Stimulated activated CD8-positive, alpha-beta memory T cell treated with anti-CD3 and anti-CD28 coated beads, Interleukin-15, amount 100 ng/mL, for 1 hour (primary cell): ENCODE measurements around the gene TMEM154.
"Not testable (repeated sequence)": the region's sequence is repeated elsewhere in the genome, so short reads cannot be mapped to it uniquely, and the experiment has no call there.

Experiments
- DNase-seq: peaks from one replicate; pipeline ENCODE4 v3.0.0-alpha.2; 2020; ENCODE audit warnings: low read depth

TMEM154 gene

GRCh38 chr4:152665691-152666395, 14.0 kb downstream of the TMEM154 start:
- no peak for DNase-seq

- not testable (repeated sequence) for DNase-seq
These were observed 15.8 kb downstream of the TMEM154 start for GRCh38 chr4:152664067-152664378.

GRCh38 chr4:152663203-152664066, 16.4 kb downstream of the TMEM154 start:
- DNase-seq, result no peak

GRCh38 chr4:152661649-152662048, 18.1 kb downstream of the TMEM154 start:
- no peak for DNase-seq

GRCh38 chr4:152660526-152660925, 19.3 kb downstream of the TMEM154 start:
- no peak for DNase-seq

- DNase-seq, result no peak
These were observed 20.0 kb downstream of the TMEM154 start for GRCh38 chr4:152659806-152660205.

- DNase-seq, result no peak
These were observed 22.1 kb downstream of the TMEM154 start for GRCh38 chr4:152657657-152658056.

GRCh38 chr4:152655272-152656129, 24.3 kb downstream of the TMEM154 start:
- DNase-seq, result no peak

GRCh38 chr4:152652102-152652501, 27.7 kb downstream of the TMEM154 start:
- no peak for DNase-seq

- no peak for DNase-seq
These were observed 28.2 kb downstream of the TMEM154 start for GRCh38 chr4:152651473-152652060.

- no peak for DNase-seq
These were observed 33.6 kb downstream of the TMEM154 start for GRCh38 chr4:152646221-152646620.

GRCh38 chr4:152644130-152644529, 35.7 kb downstream of the TMEM154 start:
- DNase-seq, result no peak

GRCh38 chr4:152643153-152644035, 36.4 kb downstream of the TMEM154 start:
- no peak for DNase-seq

- no peak for DNase-seq
These were observed 39.5 kb downstream of the TMEM154 start for GRCh38 chr4:152640058-152640921.

GRCh38 chr4:152635851-152636250, 43.9 kb downstream of the TMEM154 start:
- no peak for DNase-seq

- DNase-seq, result no peak
These were observed 45.6 kb downstream of the TMEM154 start for GRCh38 chr4:152634110-152634760.

- no peak for DNase-seq
These were observed 46.7 kb downstream of the TMEM154 start for GRCh38 chr4:152633118-152633517.

GRCh38 chr4:152630324-152630723, 49.5 kb downstream of the TMEM154 start:
- no peak for DNase-seq

GRCh38 chr4:152629908-152630307, 49.9 kb downstream of the TMEM154 start:
- no peak for DNase-seq

- no peak for DNase-seq
These were observed 51.7 kb downstream of the TMEM154 start for GRCh38 chr4:152628128-152628527.
